Activated T-cell treated with anti-CD3 and anti-CD28 coated beads, Interleukin-2, amount 50 U/mL, for 24 hours (primary cell): Measurements from ENCODE around the gene SCAMP2.

Source experiments
- DNase-seq: peaks from one replicate; pipeline ENCODE4 v3.0.0-alpha.2; 2020
- H3K27ac Mint-ChIP-seq: 2 replicates; pipeline ENCODE4 v1.8.0; 2020; ENCODE audit warnings: mild to moderate bottlenecking, mixed read lengths
- H3K27me3 Mint-ChIP-seq: 2 replicates; pipeline ENCODE4 v1.8.0; 2020; ENCODE audit warnings: mixed read lengths
- H3K36me3 Mint-ChIP-seq: 2 replicates; pipeline ENCODE4 v1.8.0; 2020; ENCODE audit warnings: low read depth, mixed read lengths
- H3K4me1 Mint-ChIP-seq: 2 replicates; pipeline ENCODE4 v1.8.0; 2020; ENCODE audit warnings: low read depth, mixed read lengths
- H3K4me3 Mint-ChIP-seq: 2 replicates; pipeline ENCODE4 v1.8.0; 2020; ENCODE audit warnings: mild to moderate bottlenecking, moderate library complexity, mixed read lengths
- H3K9me3 Mint-ChIP-seq: 2 replicates; pipeline ENCODE4 v1.8.0; 2020; ENCODE audit warnings: mixed read lengths

SCAMP2 gene

GRCh38 chr15:74863239-74864056 is 9.7 kb downstream of the SCAMP2 start:
- peaks cover 48% of the 10 kb centered on the region for H3K36me3 Mint-ChIP-seq
- no peak overlapping the region for H3K4me3 Mint-ChIP-seq
- H3K4me1 Mint-ChIP-seq = peaks cover 66% of the 10 kb centered on the region
- H3K27ac Mint-ChIP-seq = peak overlapping the region; percentile 88
- no peaks in the 10 kb centered on the region for H3K9me3 Mint-ChIP-seq
- no peak for DNase-seq
- H3K27me3 Mint-ChIP-seq = no peaks in the 10 kb centered on the region

GRCh38 chr15:74858369-74858740 is 14.8 kb downstream of the SCAMP2 start:
- H3K4me3 Mint-ChIP-seq = no peak overlapping the region

GRCh38 chr15:74857671-74858368 is 15.3 kb downstream of the SCAMP2 start:
- no peak overlapping the region for H3K4me3 Mint-ChIP-seq
- peak overlapping the region; percentile 79 for H3K27ac Mint-ChIP-seq
- no peaks in the 10 kb centered on the region for H3K9me3 Mint-ChIP-seq
- H3K36me3 Mint-ChIP-seq = peaks cover 38% of the 10 kb centered on the region
- no peak for DNase-seq
- peaks cover 40% of the 10 kb centered on the region for H3K4me1 Mint-ChIP-seq
- no peaks in the 10 kb centered on the region for H3K27me3 Mint-ChIP-seq

More at GRCh38 chr15:74858369-74858740, 14.8 kb downstream of the SCAMP2 start:
- no peaks in the 10 kb centered on the region for H3K27me3 Mint-ChIP-seq
- no peak for DNase-seq
- peaks cover 33% of the 10 kb centered on the region for H3K36me3 Mint-ChIP-seq
- peaks cover 46% of the 10 kb centered on the region for H3K4me1 Mint-ChIP-seq
- peak overlapping the region; percentile 79 for H3K27ac Mint-ChIP-seq
- no peaks in the 10 kb centered on the region for H3K9me3 Mint-ChIP-seq

GRCh38 chr15:74857082-74857655 is 16.0 kb downstream of the SCAMP2 start:
- DNase-seq = no peak
- H3K9me3 Mint-ChIP-seq = no peaks in the 10 kb centered on the region
- H3K36me3 Mint-ChIP-seq = peaks cover 45% of the 10 kb centered on the region
- H3K4me1 Mint-ChIP-seq = peaks cover 39% of the 10 kb centered on the region
- H3K4me3 Mint-ChIP-seq = no peak overlapping the region
- no peaks in the 10 kb centered on the region for H3K27me3 Mint-ChIP-seq
- H3K27ac Mint-ChIP-seq = peak overlapping the region; percentile 79

GRCh38 chr15:74856537-74856936 is 16.6 kb downstream of the SCAMP2 start:
- Mint-ChIP-seq H3K4me1 (peaks cover 39% of the 10 kb centered on the region), H3K4me3 (no peak overlapping the region), H3K9me3 (no peaks in the 10 kb centered on the region), H3K36me3 (peaks cover 51% of the 10 kb centered on the region), H3K27me3 (no peaks in the 10 kb centered on the region), H3K27ac (peak overlapping the region; percentile 79)
- no peak for DNase-seq

- no peak for DNase-seq
- H3K27me3 Mint-ChIP-seq = no peaks in the 10 kb centered on the region
- no peaks in the 10 kb centered on the region for H3K9me3 Mint-ChIP-seq
- H3K4me1 Mint-ChIP-seq = peaks cover 35% of the 10 kb centered on the region
- H3K27ac Mint-ChIP-seq = peak overlapping the region; percentile 88
- H3K36me3 Mint-ChIP-seq = peaks cover 54% of the 10 kb centered on the region
- H3K4me3 Mint-ChIP-seq = no peak overlapping the region
Measured at GRCh38 chr15:74855857-74856256, 17.3 kb downstream of the SCAMP2 start.

- Mint-ChIP-seq H3K27me3 (no peaks in the 10 kb centered on the region), H3K27ac (no peak overlapping the region), H3K4me1 (peaks cover 32% of the 10 kb centered on the region), H3K36me3 (peaks cover 66% of the 10 kb centered on the region), H3K4me3 (no peak overlapping the region), H3K9me3 (no peaks in the 10 kb centered on the region)
- no peak for DNase-seq
Measured at GRCh38 chr15:74854453-74855022, 18.6 kb downstream of the SCAMP2 start.

GRCh38 chr15:74851960-74852359 is 21.2 kb downstream of the SCAMP2 start:
- peaks cover 9% of the 10 kb centered on the region for H3K4me1 Mint-ChIP-seq
- peaks cover 81% of the 10 kb centered on the region for H3K36me3 Mint-ChIP-seq
- H3K9me3 Mint-ChIP-seq = no peaks in the 10 kb centered on the region
- H3K4me3 Mint-ChIP-seq = no peak overlapping the region
- H3K27ac Mint-ChIP-seq = peak overlapping the region; percentile 69
- DNase-seq = no peak
- H3K27me3 Mint-ChIP-seq = no peaks in the 10 kb centered on the region

- H3K9me3 Mint-ChIP-seq = no peaks in the 10 kb centered on the region
- no peaks in the 10 kb centered on the region for H3K27me3 Mint-ChIP-seq
- H3K27ac Mint-ChIP-seq = no peak overlapping the region
- no peak overlapping the region for H3K4me3 Mint-ChIP-seq
- peaks cover 85% of the 10 kb centered on the region for H3K36me3 Mint-ChIP-seq
- DNase-seq = no peak
- H3K4me1 Mint-ChIP-seq = peaks cover 9% of the 10 kb centered on the region
Measured at GRCh38 chr15:74850393-74850792, 22.8 kb downstream of the SCAMP2 start.

- Mint-ChIP-seq H3K4me1 (peaks cover 31% of the 10 kb centered on the region), H3K4me3 (no peak overlapping the region), H3K27me3 (no peaks in the 10 kb centered on the region), H3K36me3 (peaks cover 81% of the 10 kb centered on the region), H3K9me3 (no peaks in the 10 kb centered on the region), H3K27ac (peak overlapping the region; percentile 44)
- DNase-seq = no peak
Measured at GRCh38 chr15:74847432-74847831, 25.7 kb downstream of the SCAMP2 start.

- Mint-ChIP-seq H3K4me1 (peaks cover 50% of the 10 kb centered on the region), H3K36me3 (peaks cover 80% of the 10 kb centered on the region), H3K9me3 (no peaks in the 10 kb centered on the region), H3K4me3 (peak overlapping the region; percentile 93), H3K27ac (peak overlapping the region; percentile 91), H3K27me3 (no peaks in the 10 kb centered on the region)
- no peak for DNase-seq
Measured at GRCh38 chr15:74845581-74845980, 27.6 kb downstream of the SCAMP2 start.

- H3K4me1 Mint-ChIP-seq = peaks cover 51% of the 10 kb centered on the region
- H3K9me3 Mint-ChIP-seq = no peaks in the 10 kb centered on the region
- no peaks in the 10 kb centered on the region for H3K27me3 Mint-ChIP-seq
- H3K4me3 Mint-ChIP-seq = peak overlapping the region; percentile 93
- H3K36me3 Mint-ChIP-seq = peaks cover 80% of the 10 kb centered on the region
- peak overlapping the region; percentile 91 for H3K27ac Mint-ChIP-seq
- peak; percentile 78 for DNase-seq
Measured at GRCh38 chr15:74845208-74845568, 28.0 kb downstream of the SCAMP2 start.

- Mint-ChIP-seq H3K4me1 (peaks cover 52% of the 10 kb centered on the region), H3K9me3 (no peaks in the 10 kb centered on the region), H3K4me3 (peak overlapping the region; percentile 93), H3K27ac (peak overlapping the region; percentile 91), H3K36me3 (peaks cover 79% of the 10 kb centered on the region), H3K27me3 (no peaks in the 10 kb centered on the region)
- peak; percentile 46 for DNase-seq
Measured at GRCh38 chr15:74844319-74845207, 28.6 kb downstream of the SCAMP2 start.

- peak; percentile 56 for DNase-seq
- peak overlapping the region; percentile 91 for H3K27ac Mint-ChIP-seq
- H3K4me3 Mint-ChIP-seq = peak overlapping the region; percentile 93
- peaks cover 79% of the 10 kb centered on the region for H3K36me3 Mint-ChIP-seq
- H3K27me3 Mint-ChIP-seq = no peaks in the 10 kb centered on the region
- H3K9me3 Mint-ChIP-seq = no peaks in the 10 kb centered on the region
- H3K4me1 Mint-ChIP-seq = peaks cover 52% of the 10 kb centered on the region
Measured at GRCh38 chr15:74843891-74844299, 29.3 kb downstream of the SCAMP2 start.
